H7 (cell line): ENCODE measurements around the gene COX8A. TPM values are rescaled to one million over a fixed set of nuclear protein-coding genes. Genes with fewer than 3 reads are reported as not detected.
A peak's percentile ranks its signal among the peaks of the same experiment; 100 is the strongest.

Experiments used
- DNase-seq: peaks from one replicate; pipeline ENCODE4 v3.0.0; 2012
- H3K27me3 ChIP-seq: 2 replicates; pipeline ENCODE4 v1.6.0; 2011; ENCODE audit warnings: mild to moderate bottlenecking, low read length; ENCODE audit not compliant: control insufficient read depth, insufficient read depth
- H3K36me3 ChIP-seq: replicated peaks from 2 replicates; pipeline ENCODE4 v1.5.1; 2011; ENCODE audit warnings: low read length; ENCODE audit not compliant: control insufficient read depth, insufficient read depth
- H3K4me3 ChIP-seq: 2 replicates; pipeline ENCODE4 v1.5.1; 2011; ENCODE audit warnings: low read depth, mild to moderate bottlenecking, control low read depth, low read length, moderate library complexity; ENCODE audit not compliant: insufficient read depth
- total RNA-seq: library from RNA; depleted of rRNA; stranded (reverse); fragments of >200 nt; shearing (Covaris generic); gene quantifications from 2 replicates; pipeline ENCODE4 v1.2.3, GENCODE V29; 2014; rRNA removed

COX8A gene
- total RNA-seq, 1 experiment from 2014 or later, result 1,175 TPM

DNA sequence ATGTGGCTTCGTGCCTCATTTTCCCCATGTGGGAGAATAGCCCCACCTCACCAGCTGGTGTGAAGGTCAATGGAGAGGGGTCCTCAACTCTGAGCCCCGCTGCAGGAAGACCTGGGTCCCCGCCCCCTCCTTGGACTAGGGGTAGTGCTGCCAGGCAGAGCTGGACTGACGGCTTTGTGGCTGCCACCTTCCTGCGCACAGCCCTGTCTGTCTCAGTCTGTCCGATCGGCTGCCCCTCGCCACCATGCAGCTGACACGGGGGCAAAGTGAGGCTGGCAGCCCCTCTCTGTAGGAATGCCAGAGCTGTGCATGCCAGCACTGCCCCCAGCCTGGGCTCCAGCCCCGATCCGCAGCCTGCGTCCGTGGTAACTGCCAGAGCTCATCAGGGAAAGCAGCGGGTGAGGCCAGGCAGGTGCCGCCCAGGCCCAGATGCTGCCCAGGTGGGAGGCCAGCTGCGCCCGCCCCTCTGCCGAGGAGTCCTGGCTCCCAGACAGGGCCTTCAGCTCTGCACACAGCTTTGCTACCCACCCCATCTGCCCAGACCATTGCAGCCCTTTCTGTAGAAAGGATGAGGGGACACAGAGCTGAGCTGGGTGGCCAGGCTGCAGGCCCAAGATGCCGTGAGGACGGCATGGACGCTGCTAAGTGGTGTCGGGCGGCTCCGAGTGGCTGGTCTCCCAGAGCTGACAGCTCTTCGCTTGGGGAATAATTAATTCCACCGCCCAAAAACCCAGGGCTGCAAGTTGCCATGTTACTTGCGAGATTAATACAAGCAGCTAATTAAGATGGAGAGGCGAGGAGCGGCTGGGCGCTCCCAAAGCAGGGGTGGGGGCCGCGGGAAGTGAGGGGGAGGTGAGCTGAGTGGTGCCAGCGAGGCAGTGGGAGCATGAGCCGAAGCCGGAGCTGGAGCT is 41.8 kb downstream of the COX8A start:
- no peak for DNase-seq
- no peak overlapping the region for H3K4me3 ChIP-seq
- H3K36me3 ChIP-seq, result no peaks in the 10 kb centered on the region
- H3K27me3 ChIP-seq, result peaks cover 1% of the 10 kb centered on the region; the same call in 1 of the 2 replicates

DNA sequence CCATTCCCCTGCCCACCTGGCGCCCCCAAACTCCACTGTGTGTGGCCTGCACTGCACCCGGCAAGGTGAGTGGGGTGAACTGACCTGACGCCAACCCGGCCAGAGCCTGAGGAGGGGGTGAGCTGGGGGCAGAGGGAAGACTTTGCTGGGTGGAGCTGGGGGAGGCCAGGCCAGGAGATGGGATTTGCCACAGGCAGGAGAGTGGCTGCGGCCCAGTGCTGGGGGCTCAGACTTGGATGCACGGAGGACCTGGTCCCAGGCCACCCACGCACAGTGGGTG is 43.5 kb downstream of the COX8A start:
- Histone ChIP-seq H3K36me3 (no peaks in the 10 kb centered on the region), H3K4me3 (no peak overlapping the region), H3K27me3 (no peaks in the 10 kb centered on the region)
- no peak for DNase-seq

DNA sequence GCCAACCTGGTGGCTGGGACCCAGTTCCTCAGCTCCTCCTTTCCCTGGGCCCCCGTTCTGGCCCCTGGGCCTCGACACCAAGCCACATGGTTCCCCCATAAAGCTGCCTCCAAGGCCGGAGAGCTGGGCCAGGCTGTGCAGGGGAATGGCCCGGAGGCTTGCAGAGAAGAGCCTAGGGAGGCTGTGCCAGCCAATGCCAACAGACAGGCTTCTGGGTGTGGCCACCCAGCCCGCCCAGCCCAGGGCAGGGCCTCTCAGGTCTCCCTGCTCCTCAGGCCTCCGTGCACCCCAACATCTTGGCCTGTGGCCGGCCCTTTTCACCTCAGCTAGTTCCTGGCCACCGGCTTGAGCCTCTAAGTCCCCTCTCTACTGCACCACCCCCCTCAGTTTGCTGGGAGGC is 43.9 kb downstream of the COX8A start:
- Histone ChIP-seq H3K36me3 (no peaks in the 10 kb centered on the region), H3K4me3 (no peak overlapping the region), H3K27me3 (no peaks in the 10 kb centered on the region)
- DNase-seq, result no peak

DNA sequence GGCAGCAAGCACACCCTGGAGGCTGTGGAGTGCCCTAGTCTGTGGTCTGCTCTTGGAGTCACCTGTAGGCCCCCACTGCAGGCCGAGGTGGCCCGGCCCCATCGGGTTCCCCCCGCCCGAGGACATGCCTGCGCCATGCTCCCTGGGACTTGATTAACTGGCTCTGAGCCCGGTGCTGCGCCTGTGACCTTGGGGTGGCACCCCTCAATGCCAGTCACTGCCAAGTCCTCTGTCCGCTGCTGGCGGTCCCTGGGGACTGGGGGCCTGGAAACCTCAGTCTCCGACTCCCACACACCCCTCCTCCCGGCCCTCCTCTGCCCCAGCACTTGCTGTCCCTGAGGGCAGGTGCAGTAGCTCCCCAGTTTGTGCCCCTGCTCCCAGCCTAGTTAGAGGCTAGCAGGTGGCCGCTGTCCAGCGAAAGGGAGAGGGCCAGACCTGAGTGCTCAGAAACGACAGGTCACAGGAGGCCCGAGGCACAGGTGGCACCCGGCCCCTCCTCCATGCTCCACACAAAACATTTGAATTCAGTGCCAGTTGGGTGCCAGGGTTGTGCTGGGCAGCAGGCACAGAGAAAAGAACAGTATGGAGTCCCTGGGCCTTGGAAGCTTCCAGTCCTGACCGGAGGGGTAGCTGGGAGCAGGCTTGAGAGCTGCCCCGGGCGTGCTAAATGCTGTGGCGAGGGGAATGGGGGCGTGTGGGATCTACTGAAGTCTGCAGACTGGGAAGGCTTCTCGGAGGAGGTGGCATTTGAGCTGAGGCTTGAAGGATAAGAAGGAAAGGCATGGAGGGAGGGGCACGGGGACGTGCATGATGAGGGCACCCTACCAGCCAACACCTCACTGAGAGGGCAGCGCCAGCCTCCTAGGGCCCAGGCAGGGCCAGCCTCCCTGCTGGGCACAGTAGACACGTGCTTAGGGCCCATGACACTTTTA is 45.0 kb downstream of the COX8A start:
- Histone ChIP-seq H3K27me3 (no peaks in the 10 kb centered on the region), H3K36me3 (no peaks in the 10 kb centered on the region), H3K4me3 (no peak overlapping the region)
- DNase-seq, result no peak

DNA sequence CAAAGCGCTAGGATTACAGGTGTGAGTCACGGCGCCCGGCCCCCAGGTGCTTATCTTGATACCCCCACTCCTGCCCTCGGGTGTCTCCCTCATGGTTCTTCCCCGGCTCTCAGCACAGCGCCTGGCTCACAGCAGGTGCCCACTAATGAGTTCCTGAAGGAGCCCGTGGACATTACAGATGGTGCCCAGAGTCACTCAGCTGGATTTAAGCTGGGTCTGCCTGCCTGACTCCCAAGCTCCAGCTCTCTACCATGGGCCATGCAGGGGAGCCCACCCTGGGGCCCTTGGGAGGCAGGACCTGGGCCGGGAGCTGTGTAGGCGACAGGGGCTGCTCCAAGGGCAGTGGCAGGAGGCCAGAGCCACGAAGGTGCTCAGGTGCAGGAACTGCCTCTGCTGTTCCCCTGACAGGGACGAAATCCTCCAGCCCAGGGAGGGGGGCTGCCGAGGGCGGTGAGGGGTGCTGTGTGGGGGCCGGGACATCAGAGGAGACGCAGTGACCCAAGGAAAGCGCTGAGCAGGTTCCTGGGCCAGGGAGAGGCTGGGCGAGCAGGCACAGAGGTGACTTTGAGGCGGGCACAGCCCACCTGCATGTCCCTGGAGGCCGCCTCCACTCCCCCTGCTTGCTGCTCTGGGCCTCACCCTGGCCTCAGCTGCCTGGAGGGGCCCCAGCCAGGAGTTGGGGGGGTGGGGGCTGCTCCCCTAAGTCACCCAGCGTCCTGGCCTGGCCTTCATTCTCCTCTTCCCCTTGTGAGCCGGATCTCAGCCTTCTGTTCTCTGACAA is 46.7 kb downstream of the COX8A start:
- no peak for DNase-seq
- no peak overlapping the region for H3K4me3 ChIP-seq
- H3K36me3 ChIP-seq, result no peaks in the 10 kb centered on the region
- no peaks in the 10 kb centered on the region for H3K27me3 ChIP-seq

DNA sequence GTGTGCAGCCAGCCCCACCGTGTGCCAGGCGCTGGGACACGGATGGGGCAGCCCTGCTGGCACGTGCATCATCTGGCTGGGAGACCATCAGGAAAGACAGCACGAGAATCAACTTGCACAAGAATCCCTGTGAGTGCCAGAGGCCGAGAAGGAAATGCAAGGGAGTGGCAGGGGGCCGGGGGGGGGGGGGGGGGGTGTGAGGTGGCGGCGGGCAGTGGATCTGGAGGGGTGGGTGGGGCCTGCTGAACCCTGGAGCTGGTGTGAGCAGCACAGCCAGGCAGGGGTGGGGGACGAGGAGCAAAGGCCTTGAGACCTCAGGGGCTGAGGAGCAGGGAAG is 47.3 kb downstream of the COX8A start:
- H3K36me3 ChIP-seq, result no peaks in the 10 kb centered on the region
- H3K27me3 ChIP-seq, result no peaks in the 10 kb centered on the region
- no peak overlapping the region for H3K4me3 ChIP-seq
- DNase-seq, result peak; percentile 88

DNA sequence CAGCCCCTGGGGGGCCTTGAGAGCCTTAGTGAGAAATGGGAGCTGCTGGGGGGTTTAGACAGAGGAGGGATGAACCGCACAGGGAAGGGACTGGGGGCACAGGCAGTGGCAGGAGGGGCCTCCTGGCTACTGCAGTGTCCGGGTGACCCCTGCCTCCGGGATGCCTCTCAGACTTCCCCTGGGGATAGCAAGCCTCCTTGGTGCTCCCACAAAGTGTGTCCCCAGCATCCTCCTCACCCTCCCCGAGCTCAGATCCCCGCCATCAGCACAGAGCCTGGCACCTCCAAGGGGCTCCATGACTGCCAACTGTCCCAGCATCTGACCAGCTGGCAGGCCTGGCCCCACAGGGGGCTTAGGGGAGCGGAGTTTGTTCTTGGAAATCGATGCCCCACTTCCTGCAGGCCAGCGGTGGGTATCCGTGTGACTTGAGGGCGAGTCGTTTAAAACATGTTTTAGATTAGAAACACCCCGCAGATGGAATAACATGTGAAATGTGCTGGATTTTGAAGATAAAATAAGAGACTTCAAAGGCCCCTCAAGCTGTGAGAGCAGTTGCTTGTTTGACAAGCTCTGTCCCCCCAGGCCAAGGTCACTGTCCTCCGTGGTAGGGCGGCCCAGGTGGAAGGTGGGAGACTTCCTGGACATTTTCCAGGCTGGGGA is 47.8 kb downstream of the COX8A start:
- H3K36me3 ChIP-seq, result no peaks in the 10 kb centered on the region
- DNase-seq, result no peak
- no peaks in the 10 kb centered on the region for H3K27me3 ChIP-seq
- no peak overlapping the region for H3K4me3 ChIP-seq

DNA sequence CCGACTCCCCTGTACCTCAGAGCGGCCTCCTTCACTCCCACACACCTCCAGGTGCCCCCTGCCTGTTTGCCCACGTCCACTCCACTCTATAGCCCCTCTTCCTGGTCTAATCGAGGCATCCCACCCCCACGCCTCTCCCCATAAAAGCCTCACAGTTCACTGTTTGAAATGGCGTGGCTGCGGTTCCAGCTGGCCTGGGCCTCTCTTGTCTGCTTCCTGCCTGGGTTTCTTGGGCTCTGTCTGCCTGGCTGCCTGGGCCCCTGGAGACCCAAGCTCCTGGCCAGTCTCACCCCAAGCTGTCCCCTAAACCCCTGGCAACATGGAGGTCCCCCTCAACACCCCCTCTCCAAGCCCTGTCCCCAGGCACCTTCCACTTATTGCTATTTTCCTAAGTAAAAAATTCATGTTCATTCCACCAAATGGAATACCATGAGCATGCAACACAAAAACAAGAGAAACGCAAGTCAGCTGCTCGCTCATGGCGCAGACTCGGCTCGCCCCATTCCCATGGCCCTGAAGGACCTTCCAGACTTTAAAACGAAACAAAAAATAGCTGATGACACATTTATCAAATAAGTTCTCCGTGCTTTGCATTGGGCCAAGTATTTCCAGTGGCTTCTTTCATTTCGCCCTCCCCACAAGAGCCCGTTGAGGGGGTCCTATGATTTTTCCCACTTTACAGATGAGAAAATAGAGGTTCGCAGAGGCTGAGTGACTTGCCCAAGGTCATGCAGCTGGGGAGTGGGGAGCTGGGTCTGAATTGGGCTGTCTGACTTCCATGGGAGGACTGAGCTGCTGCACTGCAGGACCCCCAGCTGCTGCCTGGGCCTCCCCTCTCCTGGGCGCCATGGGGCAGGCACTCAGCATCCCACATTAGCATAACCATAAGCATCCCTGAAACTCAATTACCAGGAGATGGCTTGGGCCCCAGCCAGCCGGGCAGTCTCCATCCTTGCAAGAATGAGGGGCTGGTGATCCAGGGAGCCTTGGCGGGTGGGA is 49.6 kb downstream of the COX8A start:
- Histone ChIP-seq H3K4me3 (no peak overlapping the region), H3K36me3 (no peaks in the 10 kb centered on the region), H3K27me3 (peaks cover 2% of the 10 kb centered on the region)
- DNase-seq, result no peak

DNA sequence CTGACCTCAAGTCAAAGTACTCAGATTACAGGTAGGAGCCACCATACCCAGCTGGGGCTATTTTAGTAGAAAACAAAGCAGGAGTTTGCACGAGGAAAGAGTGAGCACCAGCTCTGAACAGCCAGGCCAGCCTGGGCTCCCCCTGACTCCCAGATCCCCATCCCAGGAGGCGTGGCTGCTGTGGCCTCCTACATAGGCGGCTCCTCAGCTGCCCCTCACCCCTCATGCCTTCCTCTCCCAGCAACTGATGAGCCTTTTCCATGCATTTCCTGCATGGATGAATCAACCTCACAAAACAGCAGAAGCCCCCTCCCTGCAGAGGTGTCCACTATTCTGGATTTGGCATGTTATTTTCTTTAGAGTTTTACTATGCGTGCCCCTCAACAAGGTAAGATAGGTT is 50.8 kb downstream of the COX8A start:
- DNase-seq, result peak; percentile 88

More for the DNA sequence above, 50.8 kb downstream of the COX8A start:
- Histone ChIP-seq H3K36me3 (no peaks in the 10 kb centered on the region), H3K4me3 (no peak overlapping the region), H3K27me3 (peaks cover 5% of the 10 kb centered on the region)

Other genes with a start within 250 kb of the COX8A start
- 27.2 and 34.3 TPM in 2 replicates for gene ZFTA, start 205.8 kb upstream of the COX8A start, total RNA-seq
- 106 and 107 TPM in 2 replicates for gene SPINDOC, start 161.2 kb upstream of the COX8A start, total RNA-seq
- 26.5 and 30.2 TPM in 2 replicates for gene MARK2, start 135.5 kb upstream of the COX8A start, total RNA-seq
- gene RCOR2, start 57.5 kb upstream of the COX8A start, total RNA-seq, result 63.5 and 66.8 TPM in 2 replicates
- 13.8 and 15.0 TPM in 2 replicates for gene NAA40, start 35.6 kb upstream of the COX8A start, total RNA-seq
- gene OTUB1, start 11.8 kb downstream of the COX8A start, total RNA-seq, result 76.6 and 77.4 TPM in 2 replicates
- gene FLRT1, start 61.3 kb downstream of the COX8A start, total RNA-seq, result 0.94 and 1.7 TPM in 2 replicates
- 30.9 and 52.9 TPM in 2 replicates for gene MACROD1, start 191.5 kb downstream of the COX8A start, total RNA-seq
- gene STIP1, start 211.6 kb downstream of the COX8A start, total RNA-seq, result 263 and 278 TPM in 2 replicates
- gene FERMT3, start 232.1 kb downstream of the COX8A start, total RNA-seq, result 0.15 and 0.80 TPM in 2 replicates